Measurements from ENCODE around the gene STIM2. TPM values are rescaled to one million over a fixed set of nuclear protein-coding genes. Genes with fewer than 3 reads are reported as not detected.
"Not testable (repeated sequence)": the region's sequence is repeated elsewhere in the genome, so short reads cannot be mapped to it uniquely, and the experiment has no call there.

Gene STIM2
- polyA plus RNA-seq, 3 donors, result 3.8 to 18.4 (median 7.6) TPM

GRCh38 chr4:26975464-26976181 lies 115.0 kb downstream of the STIM2 start:
- WGBS, 3 donors, result 95 to 97% (median 97%) methylated on average over 12 of the region's 12 CpGs
- H3K27ac ChIP-seq (ENCODE audit: low read depth, low read length), result not testable (repeated sequence)

GRCh38 chr4:26978387-26979053 lies 117.9 kb downstream of the STIM2 start:
- 82 to 84% (median 83%) methylated on average over 2 of the region's 2 CpGs for WGBS, 3 donors
- no peak overlapping the region for H3K27ac ChIP-seq (ENCODE audit: low read depth, low read length)

GRCh38 chr4:26984896-26985295 lies 124.3 kb downstream of the STIM2 start:
- no peak overlapping the region for H3K27ac ChIP-seq (ENCODE audit: low read depth, low read length)
- 86 to 91% (median 88%) methylated on average over 3 of the region's 3 CpGs for WGBS, 3 donors

- 31 to 49% (median 44%) methylated on average over 3 of the region's 3 CpGs for WGBS, 3 donors
- H3K27ac ChIP-seq (ENCODE audit: low read depth, low read length), result no peak overlapping the region
Measured at GRCh38 chr4:26985873-26986272, 125.2 kb downstream of the STIM2 start.

- WGBS, 3 donors, result 89 to 95% (median 89%) methylated on average over 3 of the region's 3 CpGs
Measured at GRCh38 chr4:26987191-26987590, 126.5 kb downstream of the STIM2 start.

GRCh38 chr4:26991057-26991456 lies 130.4 kb downstream of the STIM2 start:
- H3K27ac ChIP-seq (ENCODE audit: low read depth, low read length), result no peak overlapping the region

More at GRCh38 chr4:26987191-26987590, 126.5 kb downstream of the STIM2 start:
- H3K27ac ChIP-seq (ENCODE audit: low read depth, low read length), result no peak overlapping the region

GRCh38 chr4:26992657-26993361 lies 132.2 kb downstream of the STIM2 start:
- H3K27ac ChIP-seq (ENCODE audit: low read depth, low read length), result peak overlapping the region; percentile 38
- WGBS, 3 donors, result 35 to 57% (median 49%) methylated on average over 3 of the region's 3 CpGs

More at GRCh38 chr4:26991057-26991456, 130.4 kb downstream of the STIM2 start:
- WGBS, 3 donors, result 94 to 95% (median 95%) methylated on average over 3 of the region's 3 CpGs

GRCh38 chr4:26993539-26993938 lies 132.9 kb downstream of the STIM2 start:
- H3K27ac ChIP-seq (ENCODE audit: low read depth, low read length), result no peak overlapping the region
- 62 to 68% (median 67%) methylated on average over 3 of the region's 3 CpGs for WGBS, 3 donors

- no peak overlapping the region for H3K27ac ChIP-seq (ENCODE audit: low read depth, low read length)
- 76 to 94% (median 89%) methylated on average over 3 of the region's 3 CpGs for WGBS, 3 donors
Measured at GRCh38 chr4:26993967-26994366, 133.3 kb downstream of the STIM2 start.

GRCh38 chr4:26995316-26995715 lies 134.7 kb downstream of the STIM2 start:
- no peak overlapping the region for H3K27ac ChIP-seq (ENCODE audit: low read depth, low read length)
- WGBS, 3 donors, result 89 to 92% (median 90%) methylated on average over 2 of the region's 2 CpGs

- H3K27ac ChIP-seq (ENCODE audit: low read depth, low read length), result no peak overlapping the region
Measured at GRCh38 chr4:26996745-26997144, 136.1 kb downstream of the STIM2 start.

- H3K27ac ChIP-seq (ENCODE audit: low read depth, low read length), result no peak overlapping the region
Measured at GRCh38 chr4:26999689-27000088, 139.0 kb downstream of the STIM2 start.

- 92 to 93% (median 92%) methylated on average over 2 of the region's 2 CpGs for WGBS, 3 donors
- no peak overlapping the region for H3K27ac ChIP-seq (ENCODE audit: low read depth, low read length)
Measured at GRCh38 chr4:27000122-27000521, 139.5 kb downstream of the STIM2 start.

- no peak overlapping the region for H3K27ac ChIP-seq (ENCODE audit: low read depth, low read length)
- WGBS, 3 donors, result 92 to 96% (median 93%) methylated on average over 1 of the region's 1 CpG
Measured at GRCh38 chr4:27000820-27001219, 140.2 kb downstream of the STIM2 start.

GRCh38 chr4:27001398-27002164 lies 140.9 kb downstream of the STIM2 start:
- WGBS, 3 donors, result 95 to 98% (median 98%) methylated on average over 4 of the region's 4 CpGs
- no peak overlapping the region for H3K27ac ChIP-seq (ENCODE audit: low read depth, low read length)

GRCh38 chr4:27003642-27004113 lies 143.0 kb downstream of the STIM2 start:
- no peak overlapping the region for H3K27ac ChIP-seq (ENCODE audit: low read depth, low read length)
- WGBS, 3 donors, result 55 to 63% (median 57%) methylated on average over 5 of the region's 5 CpGs

- H3K27ac ChIP-seq (ENCODE audit: low read depth, low read length), result no peak overlapping the region
Measured at GRCh38 chr4:27005501-27005900, 144.9 kb downstream of the STIM2 start.

GRCh38 chr4:27005905-27006590 lies 145.4 kb downstream of the STIM2 start:
- no peak overlapping the region for H3K27ac ChIP-seq (ENCODE audit: low read depth, low read length)
- WGBS, 3 donors, result 43 to 79% (median 68%) methylated on average over 10 of the region's 10 CpGs

Data from adipose tissue (tissue), 3 donors.